GM19239 (cell line): ENCODE measurements around the gene SSTR3.
A peak's percentile ranks its signal among the peaks of the same experiment; 100 is the strongest.
"Not testable (repeated sequence)": the region's sequence is repeated elsewhere in the genome, so short reads cannot be mapped to it uniquely, and the experiment has no call there.

Source experiments
- DNase-seq: peaks from one replicate; pipeline ENCODE4 v3.0.0; 2011; ENCODE audit warnings: low spot score; ENCODE audit not compliant: insufficient read length
- FAIRE-seq: peaks from 2 replicates; lab custom pipeline; 2011; peaks lifted over from hg19 to GRCh38; lab: Jason Lieb, UNC

The SSTR3 gene

GRCh38 chr22:37170689-37171405, 41.4 kb downstream of the SSTR3 start:
- not testable (repeated sequence) for DNase-seq, FAIRE-seq

DNA sequence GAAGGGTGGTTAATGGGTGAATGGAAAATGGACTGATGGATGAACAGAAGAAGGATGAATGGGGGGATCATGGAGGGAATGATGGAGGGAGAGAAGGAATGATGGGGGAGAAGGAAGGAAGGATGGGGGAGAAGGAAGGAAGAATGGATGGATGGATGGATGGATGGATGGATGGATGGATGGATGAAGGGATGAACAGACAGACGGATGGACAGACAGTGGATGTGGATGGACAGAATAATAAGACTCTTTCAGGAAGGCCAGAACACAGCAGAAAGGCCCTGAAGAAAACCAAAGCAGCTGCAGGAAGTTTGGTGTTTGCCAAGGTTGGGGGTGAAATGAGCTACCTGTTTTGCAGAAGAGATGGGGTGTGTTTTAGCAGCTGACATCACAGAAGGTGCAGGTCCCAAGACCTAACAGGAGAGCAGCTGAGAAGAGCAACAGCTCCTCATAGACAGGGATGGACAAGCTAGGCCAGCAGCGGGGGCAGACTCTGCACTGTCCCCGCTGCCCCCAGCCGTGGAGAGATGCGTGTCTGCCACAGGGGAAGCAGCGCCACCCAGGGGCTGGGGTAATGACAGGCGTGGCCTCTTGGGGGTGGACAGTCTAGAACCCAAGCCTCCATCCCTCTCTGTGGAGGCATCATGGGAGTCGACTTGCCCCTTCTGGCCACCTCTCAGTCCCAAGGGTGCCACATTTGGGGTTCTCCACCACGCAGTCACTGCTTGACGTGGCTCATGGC, 42.2 kb downstream of the SSTR3 start:
- FAIRE-seq (no peak), DNase-seq (no peak)

DNA sequence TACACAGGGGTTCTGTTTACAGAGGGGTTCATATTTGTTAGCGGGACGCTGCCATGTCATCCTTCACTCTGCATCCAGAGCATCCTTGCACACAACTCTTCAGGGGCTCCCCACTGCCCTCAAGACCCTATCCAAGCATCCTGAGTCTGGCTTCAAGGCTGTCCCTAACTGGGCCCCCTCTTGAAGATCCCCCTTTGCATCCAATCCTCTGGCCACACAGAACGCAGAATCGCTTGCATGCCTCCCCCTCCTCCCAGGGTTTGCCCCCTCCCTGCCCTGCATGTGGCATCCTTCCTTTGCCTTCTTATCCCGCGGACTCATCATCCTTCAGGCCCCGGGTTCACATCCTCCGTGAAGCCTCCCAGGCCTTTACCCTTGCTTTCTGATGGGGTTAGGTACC, 42.9 kb downstream of the SSTR3 start:
- DNase-seq (no peak), FAIRE-seq (no peak)

- DNase-seq: no peak
- FAIRE-seq: peak; percentile 78
Measured at GRCh38 chr22:37167981-37168647, 44.2 kb downstream of the SSTR3 start.

DNA sequence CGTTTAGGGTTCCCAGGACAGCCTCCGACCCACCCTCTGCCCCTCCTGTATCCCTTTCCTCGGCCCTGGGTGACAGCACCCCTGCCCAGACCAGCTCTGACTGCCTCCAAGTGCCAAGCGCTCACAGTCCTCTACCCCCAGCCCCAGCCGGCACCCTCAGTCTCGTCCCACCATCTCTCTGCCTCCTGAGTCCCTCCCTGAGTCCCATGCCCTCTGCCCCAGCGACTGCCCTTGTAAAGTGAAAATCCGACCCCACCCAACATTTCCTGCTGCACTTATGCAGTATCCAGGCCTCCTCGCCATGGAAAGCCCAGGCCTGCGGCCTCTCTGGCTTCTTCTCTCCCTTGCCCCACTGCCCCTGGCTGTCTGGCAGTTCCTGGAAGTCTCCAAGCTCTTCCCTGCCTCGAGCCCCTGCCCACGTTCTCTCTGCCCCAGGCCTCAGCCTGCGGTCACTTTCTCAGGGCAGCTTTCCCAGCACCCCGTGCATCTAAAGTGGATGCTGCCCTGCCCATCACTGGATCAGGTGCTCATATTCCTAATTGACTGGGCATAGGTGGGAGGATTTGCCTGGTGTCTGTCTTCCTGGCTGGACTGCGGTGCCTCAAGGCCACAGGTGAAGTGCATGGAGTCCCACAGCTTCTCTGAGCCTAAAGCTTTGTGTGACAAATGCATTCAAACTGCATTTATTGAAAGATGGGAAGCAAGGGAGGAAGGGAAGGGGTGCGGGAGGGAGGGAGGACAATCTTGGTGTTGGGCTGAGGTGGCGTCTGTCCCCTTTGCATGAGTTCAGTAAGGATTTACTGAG, 44.9 kb downstream of the SSTR3 start:
- FAIRE-seq: no peak

DNA sequence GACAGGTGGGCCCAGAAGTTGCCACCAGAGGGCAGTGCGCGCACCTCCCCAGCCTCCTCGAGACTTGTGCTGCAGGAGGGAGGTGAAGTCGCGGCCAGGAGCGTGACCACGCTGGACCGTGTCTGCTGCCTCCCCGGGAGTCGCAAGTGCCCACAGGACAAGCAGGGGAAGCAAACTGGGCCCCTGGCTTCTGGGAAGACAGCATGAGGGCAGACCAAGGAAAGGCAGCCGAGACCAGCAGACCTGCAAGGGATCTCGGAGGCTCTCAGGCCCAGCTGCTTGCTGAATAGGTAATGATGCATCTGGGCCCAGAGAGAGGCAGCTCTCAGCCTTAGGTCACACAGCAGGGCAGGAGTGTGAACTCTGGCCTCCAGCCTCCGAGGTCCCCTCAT, 45.6 kb downstream of the SSTR3 start:
- peak; percentile 95 for FAIRE-seq

More for the DNA sequence above, 44.9 kb downstream of the SSTR3 start:
- DNase-seq: no peak

GRCh38 chr22:37165940-37166674, 46.2 kb downstream of the SSTR3 start:
- no peak for FAIRE-seq
- no peak for DNase-seq

More for the DNA sequence above, 45.6 kb downstream of the SSTR3 start:
- DNase-seq: peak; percentile 66

DNA sequence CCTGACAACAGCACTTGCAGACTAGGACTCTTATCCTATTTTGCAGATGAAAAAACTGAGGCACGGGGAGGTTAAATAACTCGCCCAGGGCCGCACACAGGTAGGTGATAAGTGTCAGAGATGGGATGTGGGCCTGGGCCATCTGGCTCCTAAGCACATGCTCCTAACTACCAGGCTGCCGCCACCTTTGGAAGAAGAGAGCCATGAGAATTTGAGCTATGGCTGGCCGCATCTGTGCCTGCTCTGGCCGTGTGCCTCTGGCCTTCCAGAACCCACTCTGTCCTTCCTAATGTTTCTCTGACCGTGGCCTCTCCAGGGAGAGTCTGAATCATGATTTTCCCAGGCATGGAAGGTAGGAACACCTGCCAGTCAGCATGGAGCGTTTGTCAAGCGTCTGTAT, 47.2 kb downstream of the SSTR3 start:
- FAIRE-seq: no peak
- DNase-seq: no peak

DNA sequence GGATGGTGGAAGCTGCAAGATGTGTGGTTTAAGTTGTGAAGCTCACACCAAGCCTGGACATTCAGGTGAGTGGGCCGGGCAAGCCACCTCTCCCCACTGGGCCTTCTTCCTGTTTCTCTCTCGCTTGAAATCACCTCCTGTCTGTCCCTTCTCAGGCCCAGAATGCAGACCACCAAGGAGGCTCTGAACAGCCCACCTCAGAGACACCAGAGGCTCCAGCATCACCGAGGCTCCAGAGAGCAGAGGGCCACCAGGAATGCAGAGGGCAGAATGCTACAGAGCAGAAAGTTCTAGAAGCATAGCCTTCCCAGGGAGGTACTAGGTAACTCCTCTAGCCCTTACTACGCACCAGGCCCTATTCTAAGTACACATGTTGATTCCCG, 47.8 kb downstream of the SSTR3 start:
- no peak for FAIRE-seq
- peak; percentile 31 for DNase-seq

- FAIRE-seq (no peak), DNase-seq (peak; percentile 52)
Measured at GRCh38 chr22:37163575-37164504, 48.4 kb downstream of the SSTR3 start.

GRCh38 chr22:37163096-37163489, 49.2 kb downstream of the SSTR3 start:
- no peak for DNase-seq
- no peak for FAIRE-seq

- FAIRE-seq: peak; percentile 100
Measured at GRCh38 chr22:37162221-37163095, 49.8 kb downstream of the SSTR3 start.

DNA sequence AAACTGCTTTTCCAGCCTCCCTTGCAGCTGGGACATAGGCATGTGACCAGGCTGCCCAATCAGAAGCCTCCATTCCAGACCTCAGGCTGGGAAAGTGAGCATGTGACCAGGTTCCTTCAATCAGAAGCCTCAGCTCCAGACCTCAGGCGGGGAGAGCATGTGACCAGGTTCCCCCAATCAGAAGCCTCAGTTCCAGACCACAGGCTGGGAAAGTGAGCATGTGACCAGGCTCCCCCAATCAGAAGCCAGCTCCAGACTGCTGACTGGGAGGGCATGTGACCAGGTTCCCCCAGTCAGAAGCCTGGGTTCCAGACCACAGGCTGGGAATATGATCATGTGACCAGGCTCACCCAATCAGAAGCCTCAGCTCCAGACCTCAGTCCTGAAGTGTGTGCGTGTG, 50.8 kb downstream of the SSTR3 start:
- DNase-seq (no peak), FAIRE-seq (peak; percentile 91)

More at GRCh38 chr22:37162221-37163095, 49.8 kb downstream of the SSTR3 start:
- peak; percentile 73 for DNase-seq

GRCh38 chr22:37160027-37160426, 52.2 kb downstream of the SSTR3 start:
- no peak for DNase-seq
- FAIRE-seq: no peak

DNA sequence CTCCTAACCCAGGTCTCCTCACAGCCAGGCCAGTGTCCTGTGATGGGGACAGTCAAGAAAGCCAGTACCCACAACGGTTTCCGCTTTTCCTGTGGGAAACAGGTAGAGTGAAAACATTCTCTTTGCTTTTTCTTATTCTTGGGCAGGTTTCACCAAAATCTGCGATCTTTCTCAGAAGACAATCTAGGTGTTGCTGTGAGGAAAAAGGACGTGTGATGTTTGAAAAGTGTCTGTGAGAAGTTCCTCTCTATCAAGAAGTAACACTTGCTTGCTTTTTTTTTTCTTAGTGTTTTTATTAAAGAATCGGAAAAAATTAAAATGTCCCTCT, 53.4 kb downstream of the SSTR3 start:
- DNase-seq (no peak), FAIRE-seq (no peak)

DNA sequence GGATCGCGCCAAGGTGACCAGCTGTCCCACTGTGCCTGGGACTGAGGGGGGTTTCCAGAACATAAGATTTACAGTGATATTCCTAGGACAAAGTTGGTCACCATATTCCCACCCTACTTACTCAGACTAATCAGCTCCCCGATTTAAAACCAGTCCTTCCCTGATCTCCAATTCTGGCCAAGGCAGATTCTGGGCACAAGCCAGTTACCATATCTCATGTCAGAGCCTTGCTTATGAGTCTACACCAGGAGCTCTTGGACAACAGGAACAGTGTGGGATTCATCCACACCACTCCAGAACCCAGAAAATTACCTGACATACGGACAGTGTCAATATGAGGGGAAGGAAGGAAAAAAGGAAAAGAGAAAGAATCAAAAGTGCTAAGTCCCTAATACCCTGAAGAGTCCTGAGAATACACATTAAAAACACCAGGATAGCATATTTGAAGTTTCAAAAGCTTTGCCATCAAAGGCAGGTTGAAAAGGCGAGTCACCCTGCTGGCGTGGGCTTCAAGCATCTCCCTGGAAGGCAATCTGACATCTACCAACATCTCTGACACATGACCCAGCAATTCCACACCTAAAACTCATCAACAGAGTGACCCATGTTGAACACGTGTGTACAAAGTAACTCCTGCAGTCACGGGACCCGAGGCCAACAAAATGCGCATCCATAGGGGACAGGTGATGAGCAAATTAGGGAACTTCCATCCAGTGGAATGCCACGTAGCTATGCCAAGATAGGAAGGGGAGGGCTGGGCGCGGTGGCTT, 54.6 kb downstream of the SSTR3 start:
- FAIRE-seq (no peak), DNase-seq (no peak)
